Measurements from ENCODE around the gene RAD51AP2. TPM values are rescaled to one million over a fixed set of nuclear protein-coding genes. Genes with fewer than 3 reads are reported as not detected.

Gene RAD51AP2
- total RNA-seq, 1 experiment from 2014 or later = not detected

GRCh38 chr2:17520761-17521160 lies 2.5 kb upstream of the RAD51AP2 start:
- BruUV-seq (replicated peaks) = no TSS peak

GRCh38 chr2:17519486-17519885 lies 1.2 kb upstream of the RAD51AP2 start:
- H3K27me3 ChIP-seq (ENCODE audit: low read length) = peaks cover 42% of the 10 kb centered on the region
- ChIA-PET POLR2A (ENCODE audit: unreplicated experiment) (no interaction called here), CTCF (no interaction called here)
- no peaks in the 10 kb centered on the region for H3K9me2 ChIP-seq (replicated peaks; ENCODE audit: low read length)
- TF ChIP-seq EZH2phosphoT487 (IDR thresholded peaks at IDR 0.05; ENCODE audit: borderline replicate concordance, low read length) = no peak
- no peaks in the 10 kb centered on the region for H3F3A ChIP-seq (ENCODE audit: low read length, unreplicated experiment)
- DNase-seq (no peak), ATAC-seq (no peak)
- no peaks in the 10 kb centered on the region for H3K36me3 ChIP-seq (ENCODE audit: low read depth, low read length)
- BruUV-seq (replicated peaks) = no TSS peak
- H4K20me1 ChIP-seq (ENCODE audit: low read length) = no peaks in the 10 kb centered on the region
- no peaks in the 10 kb centered on the region for H3K79me2 ChIP-seq (ENCODE audit: low read length)
- H3K4me3 ChIP-seq (ENCODE audit: low read length) = no peak overlapping the region
- intact Hi-C loops (cut with micrococcal nuclease) = no loop called here
- H3K27ac ChIP-seq (ENCODE audit: low read length) = no peak overlapping the region
- H3K4me1 ChIP-seq (ENCODE audit: insufficient read depth, low read length) = no peaks in the 10 kb centered on the region
- H2AFZ ChIP-seq (ENCODE audit: low read length) = no peak overlapping the region
- H3K4me2 ChIP-seq (ENCODE audit: low read length) = no peak overlapping the region
- H3K9ac ChIP-seq (ENCODE audit: low read length) = no peak overlapping the region
- no peaks in the 10 kb centered on the region for H3K9me3 ChIP-seq (ENCODE audit: low read length)

More at GRCh38 chr2:17520761-17521160, 2.5 kb upstream of the RAD51AP2 start:
- intact Hi-C loops (cut with micrococcal nuclease) = no loop called here
- TF ChIP-seq EZH2 (IDR thresholded peaks at IDR 0.05; ENCODE audit: low read length, unreplicated experiment) = no peak
- no peak for TF ChIP-seq CTCF (conservative IDR thresholded peaks at IDR 0.05; ENCODE audit: low read depth, low read length)
- no peak for TF ChIP-seq EZH2phosphoT487 (IDR thresholded peaks at IDR 0.05; ENCODE audit: borderline replicate concordance, low read length)
- CTCF ChIA-PET = no interaction called here
- no peaks in the 10 kb centered on the region for H3F3A ChIP-seq (ENCODE audit: low read length, unreplicated experiment)
- H3K4me1 ChIP-seq (ENCODE audit: insufficient read depth, low read length) = no peaks in the 10 kb centered on the region
- no peaks in the 10 kb centered on the region for H4K20me1 ChIP-seq (ENCODE audit: low read length)
- H3K4me3 ChIP-seq (ENCODE audit: low read length) = no peak overlapping the region
- DNase-seq = peak; percentile 12
- no peak overlapping the region for H3K27ac ChIP-seq (ENCODE audit: low read length)
- no peaks in the 10 kb centered on the region for H3K79me2 ChIP-seq (ENCODE audit: low read length)
- H3K27me3 ChIP-seq (ENCODE audit: low read length) = peaks cover 44% of the 10 kb centered on the region
- H3K9me2 ChIP-seq (replicated peaks; ENCODE audit: low read length) = no peaks in the 10 kb centered on the region
- ATAC-seq = no peak
- H3K9me3 ChIP-seq (ENCODE audit: low read length) = no peaks in the 10 kb centered on the region
- POLR2A ChIA-PET (ENCODE audit: unreplicated experiment) = no interaction called here
- no peak overlapping the region for H2AFZ ChIP-seq (ENCODE audit: low read length)
- no peak overlapping the region for H3K9ac ChIP-seq (ENCODE audit: low read length)
- H3K4me2 ChIP-seq (ENCODE audit: low read length) = no peak overlapping the region
- H3K36me3 ChIP-seq (ENCODE audit: low read depth, low read length) = no peaks in the 10 kb centered on the region

- Histone ChIP-seq H2AFZ (ENCODE audit: low read length) (no peak overlapping the region), H3K27me3 (ENCODE audit: low read length) (peaks cover 29% of the 10 kb centered on the region), H3K9me3 (ENCODE audit: low read length) (no peaks in the 10 kb centered on the region), H3K79me2 (ENCODE audit: low read length) (no peaks in the 10 kb centered on the region), H4K20me1 (ENCODE audit: low read length) (no peaks in the 10 kb centered on the region), H3K4me3 (ENCODE audit: low read length) (no peak overlapping the region), H3K36me3 (ENCODE audit: low read depth, low read length) (no peaks in the 10 kb centered on the region), H3K9ac (ENCODE audit: low read length) (no peak overlapping the region), H3F3A (ENCODE audit: low read length, unreplicated experiment) (no peaks in the 10 kb centered on the region), H3K9me2 (replicated peaks; ENCODE audit: low read length) (no peaks in the 10 kb centered on the region), H3K4me1 (ENCODE audit: insufficient read depth, low read length) (no peaks in the 10 kb centered on the region), H3K27ac (ENCODE audit: low read length) (no peak overlapping the region), H3K4me2 (ENCODE audit: low read length) (no peak overlapping the region)
- DNase-seq (no peak), ATAC-seq (no peak)
- intact Hi-C loops (cut with micrococcal nuclease) = no loop called here
- POLR2A ChIA-PET (ENCODE audit: unreplicated experiment) = no interaction called here
- BruUV-seq (replicated peaks) = no TSS peak
- CTCF ChIA-PET = no interaction called here
- no peak for TF ChIP-seq EZH2phosphoT487 (IDR thresholded peaks at IDR 0.05; ENCODE audit: borderline replicate concordance, low read length)
- TF ChIP-seq EZH2 (IDR thresholded peaks at IDR 0.05; ENCODE audit: low read length, unreplicated experiment) = no peak
- TF ChIP-seq CTCF (conservative IDR thresholded peaks at IDR 0.05; ENCODE audit: low read depth, low read length) = no peak
Measured at GRCh38 chr2:17517481-17518211, 594 bp downstream of the RAD51AP2 start.

Measured in PC-3 (cell line).